Endothelial cell of umbilical vein (primary cell): Measurements from ENCODE around the gene DGKB. TPM values are rescaled to one million over a fixed set of nuclear protein-coding genes. Genes with fewer than 3 reads are reported as not detected.

Experiments
- BruUV-seq: library from RNA; stranded (reverse); fragments of 400-500 nt; replicated peaks from 2 replicates; lab custom pipeline; 2021; lab: Mats Ljungman, UMichigan
- CTCF ChIA-PET: fragments of 300-600, 350-600 bp; sonication (Branson Sonifier 250); formaldehyde crosslinking; loops from one replicate; lab custom pipeline; 2021; ENCODE audit warnings: antibody characterized with exemption, inconsistent platforms; lab: Charles Lee
- POLR2A ChIA-PET: fragments of 300-600, 350-600 bp; sonication (Branson Sonifier 250); formaldehyde crosslinking; loops from one replicate; lab custom pipeline; 2021; ENCODE audit warnings: antibody characterized with exemption, inconsistent platforms; lab: Charles Lee
- DNase-seq: peaks from one replicate; pipeline ENCODE4 v3.0.0-alpha.2; 2011; ENCODE audit warnings: low read depth, low spot score
- FAIRE-seq: peaks from 2 replicates; lab custom pipeline; 2011; peaks lifted over from hg19 to GRCh38; lab: Jason Lieb, UNC
- H2AFZ ChIP-seq: 2 replicates; pipeline ENCODE4 v1.6.0; 2012; ENCODE audit warnings: low read depth, low read length, control low read depth, inconsistent platforms
- H3K27ac ChIP-seq: 2 replicates; pipeline ENCODE4 v1.5.1; 2011; ENCODE audit warnings: low read depth, mild to moderate bottlenecking, control low read depth, low read length, moderate library complexity; ENCODE audit not compliant: insufficient read depth
- H3K27me3 ChIP-seq, 2 experiments: 2 replicates each; pipeline versions ENCODE4 v1.6.0 to v1.6.1; 2011; ENCODE audit warnings: low read length in 2 of 2, mixed read lengths in 1 of 2; ENCODE audit not compliant: control insufficient read depth in 2 of 2, insufficient read depth in 2 of 2
- H3K36me3 ChIP-seq, 2 experiments: 2 replicates in 1 of 2; 3 replicates in 1 of 2; pipeline ENCODE4 v1.5.1; 2011; ENCODE audit warnings: low read length in 2 of 2, mild to moderate bottlenecking in 1 of 2, moderate library complexity in 1 of 2; ENCODE audit not compliant: control insufficient read depth in 2 of 2, insufficient read depth in 2 of 2; ENCODE audit errors: extremely low read depth in 1 of 2
- H3K4me1 ChIP-seq: 3 replicates; pipeline ENCODE4 v1.5.1; 2011; ENCODE audit warnings: mild to moderate bottlenecking, low read length; ENCODE audit not compliant: control insufficient read depth, insufficient read depth; ENCODE audit errors: extremely low read depth
- H3K4me2 ChIP-seq: 2 replicates; pipeline ENCODE4 v1.6.1; 2011; ENCODE audit warnings: low read length, control low read depth, mixed read lengths; ENCODE audit not compliant: insufficient read depth
- H3K4me3 ChIP-seq, 3 experiments: fragments of 200-600 bp in 1 of 3; sonication (generic), shearing (Covaris generic) in 1 of 3; replicated peaks in 1 of 3; 2 replicates each; pipeline ENCODE4 v1.5.1; 2011 to 2016; ENCODE audit warnings: control low read depth in 3 of 3, low read length in 3 of 3, mild to moderate bottlenecking in 2 of 3, inconsistent platforms in 1 of 3, low read depth in 1 of 3, moderate library complexity in 1 of 3; ENCODE audit not compliant: insufficient read depth in 1 of 3
- H3K79me2 ChIP-seq: 2 replicates; pipeline ENCODE4 v1.6.0; 2012; ENCODE audit warnings: low read length, inconsistent platforms; ENCODE audit not compliant: control insufficient read depth, insufficient read depth
- H3K9ac ChIP-seq: replicated peaks from 2 replicates; pipeline ENCODE3; 2011; ENCODE audit warnings: low read length, control low read depth; ENCODE audit not compliant: insufficient read depth; ENCODE audit errors: extremely low read depth
- H3K9me1 ChIP-seq: replicated peaks from 3 replicates; pipeline ENCODE4 v1.6.0; 2011; ENCODE audit warnings: mild to moderate bottlenecking, low read length; ENCODE audit not compliant: control insufficient read depth, insufficient read depth; ENCODE audit errors: extremely low read depth
- H3K9me3 ChIP-seq: replicated peaks from 2 replicates; pipeline ENCODE4 v1.5.1; 2012; ENCODE audit warnings: low read length, inconsistent platforms; ENCODE audit not compliant: control insufficient read depth, insufficient read depth
- H4K20me1 ChIP-seq: replicated peaks from 2 replicates; pipeline ENCODE3; 2011; ENCODE audit warnings: mild to moderate bottlenecking, low read length; ENCODE audit not compliant: control insufficient read depth, insufficient read depth; ENCODE audit errors: extremely low read depth
- EZH2 ChIP-seq: IDR thresholded peaks from 2 replicates; pipeline ENCODE4 v1.6.1; 2012; ENCODE audit warnings: borderline replicate concordance, low read depth, mild to moderate bottlenecking, moderate library complexity, low read length, inconsistent platforms; ENCODE audit not compliant: severe bottlenecking
- FOS ChIP-seq: IDR thresholded peaks from 2 replicates; pipeline ENCODE4 v1.6.1; 2011; ENCODE audit warnings: mild to moderate bottlenecking, low read length, moderate library complexity, borderline replicate concordance; ENCODE audit not compliant: insufficient read depth
- GATA2 ChIP-seq: IDR thresholded peaks from 2 replicates; pipeline ENCODE4 v1.7.0; 2011; ENCODE audit warnings: low read depth, mild to moderate bottlenecking, moderate library complexity, mixed read lengths, low read length; ENCODE audit not compliant: insufficient read length, insufficient read depth
- JUN ChIP-seq: IDR thresholded peaks from 2 replicates; pipeline ENCODE4 v1.6.1; 2011; ENCODE audit warnings: borderline replicate concordance, low read depth; ENCODE audit not compliant: insufficient read length, insufficient read depth
- MYC ChIP-seq: IDR thresholded peaks from one replicate; pipeline ENCODE4 v1.6.1; 2011; ENCODE audit warnings: mild to moderate bottlenecking, low read depth, low read length
- POLR2A ChIP-seq: IDR thresholded peaks from 2 replicates; pipeline ENCODE4 v1.6.1; 2012; ENCODE audit warnings: low read depth, mild to moderate bottlenecking, control low read depth, low read length
- POLR2AphosphoS5 ChIP-seq: IDR thresholded peaks from 2 replicates; pipeline ENCODE4 v1.6.1; 2012; ENCODE audit warnings: low read depth, mild to moderate bottlenecking, control low read depth, low read length, moderate library complexity; ENCODE audit not compliant: insufficient read depth
- dilution Hi-C: fragments of 300-500 bp; cut with MboI; formaldehyde crosslinking; loops from one replicate; pipeline ENCODE4 v1.15.0; 2019; ENCODE audit warnings: low sequenced_read_pairs; ENCODE audit not compliant: extremely low pct_ligation_motif_present
- intact Hi-C: fragments of 100-400 bp; cut with micrococcal nuclease; formaldehyde crosslinking; loops from one replicate; pipeline ENCODE4 v1.10.0; 2022
- polyA plus RNA-seq, 4 experiments: library from polyadenylated mRNA; depleted of rRNA in 3 of 4; stranded (reverse) in 3 of 4; unstranded in 1 of 4; fragments of >200 nt; gene quantifications; 2 replicates each; pipeline versions ENCODE4 v1.2.1 to v1.2.3, GENCODE V29; 2011 to 2012; ENCODE audit warnings: missing spikeins in 1 of 4
- total RNA-seq: library from RNA; stranded (reverse); gene quantifications from 2 replicates; pipeline ENCODE4 v1.2.3, GENCODE V29; 2021
- TF ChIP-seq, protein P1 (sequence below): IDR thresholded peaks from 2 replicates; pipeline ENCODE4 v1.6.1; 2011; ENCODE audit not compliant: insufficient read depth, insufficient read length
- TF ChIP-seq, protein P2 (sequence below), 2 donors: IDR thresholded peaks; 1 replicate in 1 of 2; 2 replicates in 1 of 2; pipeline ENCODE4 v1.5.1; 2011; ENCODE audit warnings: low read length in 2 of 2, mild to moderate bottlenecking in 2 of 2, moderate library complexity in 2 of 2, control low read depth in 1 of 2, inconsistent platforms in 1 of 2, low read depth in 1 of 2; ENCODE audit not compliant: insufficient read depth in 1 of 2; ENCODE audit errors: extremely low read depth in 1 of 2

Gene DGKB
- total and polyA plus RNA-seq, 2 donors (not counting 3 experiments of a cell fraction or from before 2014, with no cell fraction given), result not detected

DNA sequence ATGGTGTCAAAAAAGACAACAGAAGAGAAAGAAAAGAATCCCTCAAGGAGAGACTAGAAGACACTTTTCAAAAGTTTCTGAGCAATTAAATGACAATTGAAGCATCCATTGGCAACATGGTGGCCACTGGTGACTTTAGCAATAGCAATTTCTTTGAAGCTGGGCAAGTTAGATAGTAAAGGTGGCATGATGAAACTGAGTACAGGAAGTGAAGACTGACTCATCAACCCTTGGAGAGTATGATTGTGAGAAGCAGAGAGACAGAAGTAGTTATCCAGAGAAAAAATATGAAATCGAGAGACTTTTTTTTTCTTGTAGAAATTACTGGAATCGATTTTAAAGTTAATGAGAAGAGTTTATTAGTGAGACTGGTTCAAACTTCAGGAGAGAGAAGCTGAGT lies 52.5 kb downstream of the DGKB start:
- intact Hi-C loops, result no loop called here
- TF ChIP-seq JUN (no peak), EZH2 (no peak), POLR2A (no peak)
- TF ChIP-seq, protein P1, sequence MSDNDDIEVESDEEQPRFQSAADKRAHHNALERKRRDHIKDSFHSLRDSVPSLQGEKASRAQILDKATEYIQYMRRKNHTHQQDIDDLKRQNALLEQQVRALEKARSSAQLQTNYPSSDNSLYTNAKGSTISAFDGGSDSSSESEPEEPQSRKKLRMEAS, result no peak
- TF ChIP-seq, protein P2, sequence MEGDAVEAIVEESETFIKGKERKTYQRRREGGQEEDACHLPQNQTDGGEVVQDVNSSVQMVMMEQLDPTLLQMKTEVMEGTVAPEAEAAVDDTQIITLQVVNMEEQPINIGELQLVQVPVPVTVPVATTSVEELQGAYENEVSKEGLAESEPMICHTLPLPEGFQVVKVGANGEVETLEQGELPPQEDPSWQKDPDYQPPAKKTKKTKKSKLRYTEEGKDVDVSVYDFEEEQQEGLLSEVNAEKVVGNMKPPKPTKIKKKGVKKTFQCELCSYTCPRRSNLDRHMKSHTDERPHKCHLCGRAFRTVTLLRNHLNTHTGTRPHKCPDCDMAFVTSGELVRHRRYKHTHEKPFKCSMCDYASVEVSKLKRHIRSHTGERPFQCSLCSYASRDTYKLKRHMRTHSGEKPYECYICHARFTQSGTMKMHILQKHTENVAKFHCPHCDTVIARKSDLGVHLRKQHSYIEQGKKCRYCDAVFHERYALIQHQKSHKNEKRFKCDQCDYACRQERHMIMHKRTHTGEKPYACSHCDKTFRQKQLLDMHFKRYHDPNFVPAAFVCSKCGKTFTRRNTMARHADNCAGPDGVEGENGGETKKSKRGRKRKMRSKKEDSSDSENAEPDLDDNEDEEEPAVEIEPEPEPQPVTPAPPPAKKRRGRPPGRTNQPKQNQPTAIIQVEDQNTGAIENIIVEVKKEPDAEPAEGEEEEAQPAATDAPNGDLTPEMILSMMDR (IDR thresholded peaks at IDR 0.05; ENCODE audit: extremely low read depth in 1 of 2, insufficient read depth in 1 of 2, low read depth in 1 of 2, low read length in 2 of 2), result no peak
- Histone ChIP-seq H3K4me2 (no peak overlapping the region), H3K79me2 (no peaks in the 10 kb centered on the region), H3K27ac (no peak overlapping the region), H3K9ac (no peak overlapping the region), H3K9me3 (no peaks in the 10 kb centered on the region), H3K4me1 (no peaks in the 10 kb centered on the region), H3K27me3 (no peaks in the 10 kb centered on the region), H2AFZ (no peak overlapping the region), H4K20me1 (no peaks in the 10 kb centered on the region), H3K36me3 (no peaks in the 10 kb centered on the region), H3K4me3 (no peak overlapping the region), H3K9me1 (no peaks in the 10 kb centered on the region)
- CTCF ChIA-PET, result no interaction called here
- FAIRE-seq (no peak), DNase-seq (no peak)
- dilution Hi-C loops, result no loop called here
- POLR2A ChIA-PET, result no interaction called here
- no TSS peak for BruUV-seq

DNA sequence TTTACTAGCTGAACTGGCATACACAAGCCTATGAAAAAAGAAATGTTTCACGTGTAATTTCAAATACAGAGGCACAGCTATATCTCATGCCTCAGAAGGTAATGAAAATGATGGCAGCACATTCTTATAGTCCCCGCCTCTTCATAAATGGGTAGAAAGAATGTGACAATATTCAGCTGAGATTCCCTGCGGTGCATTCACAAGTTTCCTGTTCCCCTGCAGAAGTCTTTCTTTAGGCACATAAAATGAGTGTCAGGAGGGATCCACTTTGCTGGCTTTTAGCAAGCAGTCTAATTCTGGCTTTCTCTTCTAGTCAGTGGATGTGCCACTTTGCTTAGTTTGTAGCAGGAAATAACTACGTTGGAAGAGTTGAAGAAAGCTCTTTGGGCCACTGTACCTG lies 56.1 kb downstream of the DGKB start:
- H3K9me3 ChIP-seq, result no peaks in the 10 kb centered on the region
- no peaks in the 10 kb centered on the region for H3K4me1 ChIP-seq
- H3K79me2 ChIP-seq, result no peaks in the 10 kb centered on the region
- DNase-seq, result no peak
- H3K9ac ChIP-seq, result no peak overlapping the region
- dilution Hi-C loops, result no loop called here
- H3K4me3 ChIP-seq, result no peak overlapping the region
- H3K4me2 ChIP-seq, result no peak overlapping the region
- H3K27ac ChIP-seq, result no peak overlapping the region
- H3K36me3 ChIP-seq, result no peaks in the 10 kb centered on the region
- no TSS peak for BruUV-seq
- TF ChIP-seq EZH2, result no peak
- TF ChIP-seq, protein P1, result no peak
- no peak for TF ChIP-seq GATA2
- TF ChIP-seq POLR2A, result no peak
- TF ChIP-seq MYC, result no peak
- TF ChIP-seq, protein P2 (IDR thresholded peaks at IDR 0.05; ENCODE audit: extremely low read depth in 1 of 2, insufficient read depth in 1 of 2, low read depth in 1 of 2, low read length in 2 of 2), result no peak
- TF ChIP-seq POLR2AphosphoS5, result no peak
- no peak for TF ChIP-seq JUN
- no peak for TF ChIP-seq FOS
- intact Hi-C loops, result no loop called here
- ChIA-PET CTCF (interaction anchor here (1.6 kb wide), 1 partner anchor 10 kb away, joined by 4 read pairs; no protein-coding TSS in a partner anchor), POLR2A (no interaction called here)
- H3K27me3 ChIP-seq, result no peaks in the 10 kb centered on the region
- no peaks in the 10 kb centered on the region for H3K9me1 ChIP-seq
- FAIRE-seq, result no peak
- H4K20me1 ChIP-seq, result no peaks in the 10 kb centered on the region
- H2AFZ ChIP-seq, result no peak overlapping the region
